PC-3 (cell line): Measurements from ENCODE around the gene COL19A1. TPM values are rescaled to one million over a fixed set of nuclear protein-coding genes. Genes with fewer than 3 reads are reported as not detected.

Source experiments
- ATAC-seq: fragments of 200-7000 bp; cut with Tn5 transposase; 2 replicates; pipeline ENCODE4 v1.9.1; 2020; ENCODE audit warnings: mild to moderate bottlenecking, moderate library complexity
- BruUV-seq: library from RNA; stranded (reverse); fragments of 400-500 nt; replicated peaks from 2 replicates; lab custom pipeline; 2021; lab: Mats Ljungman, UMichigan
- CTCF ChIA-PET: fragments of 300-600 bp; sonication (Branson Sonifier 250); formaldehyde crosslinking; loops from one replicate; lab custom pipeline; 2022; ENCODE audit warnings: antibody characterized with exemption; lab: Charles Lee
- POLR2A ChIA-PET: fragments of 300-600 bp; sonication (Branson Sonifier 250); formaldehyde crosslinking; loops from one replicate; lab custom pipeline; 2022; ENCODE audit warnings: antibody characterized with exemption; ENCODE audit not compliant: unreplicated experiment; lab: Charles Lee
- DNase-seq: peaks from one replicate; pipeline ENCODE4 v3.0.0-alpha.2; 2015
- H2AFZ ChIP-seq: fragments of 300-600 bp; sonication (generic); 2 replicates; pipeline ENCODE4 v1.6.0; 2016; ENCODE audit warnings: antibody characterized with exemption, low read length
- H3F3A ChIP-seq: fragments of 300-600 bp; sonication (generic); one replicate; pipeline ENCODE4 v1.6.0; 2017; ENCODE audit warnings: antibody characterized with exemption, low read length, control low read depth, mild to moderate bottlenecking; ENCODE audit not compliant: unreplicated experiment
- H3K27ac ChIP-seq: fragments of 300-600 bp; sonication (generic); 2 replicates; pipeline ENCODE4 v1.5.1; 2016; ENCODE audit warnings: mild to moderate bottlenecking, low read length
- H3K27me3 ChIP-seq: fragments of 300-600 bp; sonication (generic); 2 replicates; pipeline ENCODE4 v1.6.1; 2016; ENCODE audit warnings: low read length, mixed read lengths
- H3K36me3 ChIP-seq: fragments of 300-600 bp; sonication (generic); 2 replicates; pipeline ENCODE4 v1.6.1; 2016; ENCODE audit warnings: low read depth, mixed run types, low read length, mixed read lengths
- H3K4me1 ChIP-seq: fragments of 300-600 bp; sonication (generic); 2 replicates; pipeline ENCODE4 v1.5.1; 2016; ENCODE audit warnings: low read length; ENCODE audit not compliant: insufficient read depth
- H3K4me2 ChIP-seq: fragments of 300-600 bp; sonication (generic); 2 replicates; pipeline ENCODE4 v1.6.0; 2016; ENCODE audit warnings: low read length
- H3K4me3 ChIP-seq: fragments of 300-600 bp; sonication (generic); 2 replicates; pipeline ENCODE4 v1.5.1; 2016; ENCODE audit warnings: mild to moderate bottlenecking, low read length, mixed read lengths
- H3K79me2 ChIP-seq: fragments of 300-600 bp; sonication (generic); 2 replicates; pipeline ENCODE4 v1.6.1; 2017; ENCODE audit warnings: low read length, mixed read lengths
- H3K9ac ChIP-seq: fragments of 300-600 bp; sonication (generic); 2 replicates; pipeline ENCODE4 v1.6.0; 2016; ENCODE audit warnings: mild to moderate bottlenecking, low read length
- H3K9me2 ChIP-seq: fragments of 300-600 bp; sonication (generic); replicated peaks from 2 replicates; pipeline ENCODE4 v1.6.1; 2016; ENCODE audit warnings: mixed run types, low read length, mixed read lengths
- H3K9me3 ChIP-seq: fragments of 300-600 bp; sonication (generic); 2 replicates; pipeline ENCODE4 v1.6.1; 2016; ENCODE audit warnings: low read length, mixed read lengths
- H4K20me1 ChIP-seq: fragments of 300-600 bp; sonication (generic); 2 replicates; pipeline ENCODE4 v1.6.1; 2016; ENCODE audit warnings: low read length, mixed read lengths
- CTCF ChIP-seq: fragments of 300-600 bp; sonication (generic); conservative IDR thresholded peaks from 2 replicates; pipeline ENCODE4 v1.5.1; 2017; ENCODE audit warnings: antibody characterized with exemption, low read depth, mild to moderate bottlenecking, low read length
- EZH2 ChIP-seq: fragments of 300-600 bp; sonication (generic); IDR thresholded peaks from one replicate; pipeline ENCODE4 v1.6.1; 2017; ENCODE audit warnings: antibody characterized with exemption, mild to moderate bottlenecking, low read length; ENCODE audit not compliant: unreplicated experiment
- EZH2phosphoT487 ChIP-seq: fragments of 300-600 bp; sonication (generic); IDR thresholded peaks from 2 replicates; pipeline ENCODE4 v1.6.1; 2018; ENCODE audit warnings: mild to moderate bottlenecking, antibody characterized with exemption, low read length, borderline replicate concordance
- intact Hi-C: fragments of 100-400 bp; cut with micrococcal nuclease; formaldehyde crosslinking; loops from 2 replicates; pipeline ENCODE4 v1.9.0; 2023
- total RNA-seq: library from RNA; depleted of rRNA; stranded (reverse); fragments of >200 nt; gene quantifications from 2 replicates; pipeline ENCODE4 v1.2.3, GENCODE V29; 2014

COL19A1 gene
- total RNA-seq, 1 experiment from 2014 or later = not detected

- no peaks in the 10 kb centered on the region for H3K4me1 ChIP-seq
- ATAC-seq = no peak
- no peak overlapping the region for H3K27ac ChIP-seq
- no peaks in the 10 kb centered on the region for H3K36me3 ChIP-seq
- no TSS peak for BruUV-seq
- no peaks in the 10 kb centered on the region for H4K20me1 ChIP-seq
- H3F3A ChIP-seq = no peaks in the 10 kb centered on the region
- intact Hi-C loops = no loop called here
- H3K9me3 ChIP-seq = no peaks in the 10 kb centered on the region
- no peak overlapping the region for H3K9ac ChIP-seq
- TF ChIP-seq EZH2 (no peak), CTCF (no peak)
- no peak for DNase-seq
- no peak overlapping the region for H3K4me3 ChIP-seq
- POLR2A ChIA-PET = no interaction called here
- H3K9me2 ChIP-seq = no peaks in the 10 kb centered on the region
- H2AFZ ChIP-seq = no peak overlapping the region
- CTCF ChIA-PET = no interaction called here
- H3K79me2 ChIP-seq = no peaks in the 10 kb centered on the region
- H3K4me2 ChIP-seq = no peak overlapping the region
- H3K27me3 ChIP-seq = no peaks in the 10 kb centered on the region
Observed at GRCh38 chr6:70145178-70145577, 278.8 kb downstream of the COL19A1 start.

GRCh38 chr6:70149209-70149788 is 282.9 kb downstream of the COL19A1 start:
- Histone ChIP-seq H4K20me1 (no peaks in the 10 kb centered on the region), H3K27me3 (no peaks in the 10 kb centered on the region), H3K9me3 (no peaks in the 10 kb centered on the region), H3K4me3 (no peak overlapping the region), H3K9ac (no peak overlapping the region), H3F3A (no peaks in the 10 kb centered on the region), H2AFZ (no peak overlapping the region), H3K4me2 (no peak overlapping the region), H3K9me2 (no peaks in the 10 kb centered on the region), H3K27ac (no peak overlapping the region), H3K79me2 (no peaks in the 10 kb centered on the region), H3K4me1 (no peaks in the 10 kb centered on the region), H3K36me3 (no peaks in the 10 kb centered on the region)
- BruUV-seq = no TSS peak
- ATAC-seq = no peak
- intact Hi-C loops = no loop called here
- DNase-seq = no peak
- no peak for TF ChIP-seq EZH2
- ChIA-PET CTCF (no interaction called here), POLR2A (interaction anchor here (0.8 kb wide), 1 partner anchor 18 kb away, joined by 9 read pairs; no protein-coding TSS in a partner anchor)

GRCh38 chr6:70150521-70150920 is 284.2 kb downstream of the COL19A1 start:
- Histone ChIP-seq H4K20me1 (no peaks in the 10 kb centered on the region), H3K9me3 (no peaks in the 10 kb centered on the region), H3K27me3 (no peaks in the 10 kb centered on the region), H3K4me3 (no peak overlapping the region), H3K4me1 (no peaks in the 10 kb centered on the region), H3K27ac (no peak overlapping the region), H3K79me2 (no peaks in the 10 kb centered on the region), H3K9ac (no peak overlapping the region), H3K4me2 (no peak overlapping the region), H3K36me3 (no peaks in the 10 kb centered on the region), H2AFZ (no peak overlapping the region), H3K9me2 (no peaks in the 10 kb centered on the region), H3F3A (no peaks in the 10 kb centered on the region)
- intact Hi-C loops = no loop called here
- ChIA-PET POLR2A (no interaction called here), CTCF (no interaction called here)
- no peak for TF ChIP-seq CTCF
- no peak for TF ChIP-seq EZH2
- no peak for TF ChIP-seq EZH2phosphoT487
- DNase-seq (no peak), ATAC-seq (no peak)
- BruUV-seq = no TSS peak
